ENCODE results near the gene ARHGAP25. TPM values are rescaled to one million over a fixed set of nuclear protein-coding genes. Genes with fewer than 3 reads are reported as not detected.

The ARHGAP25 gene
- total RNA-seq, 4 donors from 2014 or later, result 3.7 to 9.3 (median 5.4) TPM

Other genes starting within 250 kb of the ARHGAP25 start
- gene PROKR1, start 91.2 kb upstream of the ARHGAP25 start, total RNA-seq, result not detected
- not detected for gene BMP10, start 136.6 kb downstream of the ARHGAP25 start, total RNA-seq
- not detected for gene GKN2, start 218.1 kb downstream of the ARHGAP25 start, total RNA-seq
- gene GKN1, start 239.8 kb downstream of the ARHGAP25 start, total RNA-seq, result not detected

Data from esophagus muscularis mucosa (tissue), 4 donors.